Stomach (tissue), 9 donors: ENCODE data around the gene HERPUD1. TPM values are rescaled to one million over a fixed set of nuclear protein-coding genes. Genes with fewer than 3 reads are reported as not detected.

Source experiments
- DNase-seq, 2 donors: peaks; one replicate each; pipeline versions ENCODE4 v3.0.0 to v3.0.0-alpha.2; 2013 to 2019
- H3K27ac ChIP-seq, 5 donors: fragments of 200-600 bp in 4 of 5; sonication (generic) in 4 of 5; one replicate each; pipeline ENCODE4 v1.5.1; 2013 to 2019; ENCODE audit warnings: mild to moderate bottlenecking in 1 of 5, moderate library complexity in 1 of 5
- H3K27me3 ChIP-seq, 3 donors: fragments of 200-600 bp; sonication (generic); one replicate each; pipeline ENCODE4 v1.5.1; 2017 to 2019; ENCODE audit warnings: mixed run types in 1 of 3
- H3K36me3 ChIP-seq, 4 donors: fragments of 200-600 bp; sonication (generic); 1 replicate in 3 of 4; 2 replicates in 1 of 4; pipeline ENCODE4 v1.5.1; 2016 to 2019
- H3K4me1 ChIP-seq, 4 donors: fragments of 200-600 bp; sonication (generic); one replicate each; pipeline ENCODE4 v1.5.1; 2016 to 2019
- H3K4me3 ChIP-seq, 4 donors: fragments of 200-600 bp; sonication (generic) in 3 of 4; one replicate each; pipeline ENCODE4 v1.5.1; 2016 to 2019; ENCODE audit warnings: mild to moderate bottlenecking in 1 of 4
- H3K9me3 ChIP-seq, 4 donors: fragments of 200-600 bp; sonication (generic); one replicate each; pipeline ENCODE4 v1.5.1; 2016 to 2019
- CTCF ChIP-seq, 7 experiments: fragments of 450-650 bp in 4 of 7; fragments of 200-600 bp in 3 of 7; sonication (generic) in 3 of 7; IDR thresholded peaks; one replicate each; pipeline ENCODE4 v1.5.1; 2016 to 2019; ENCODE audit warnings: antibody characterized with exemption in 7 of 7, control low read depth in 2 of 7, mild to moderate bottlenecking in 1 of 7
- EP300 ChIP-seq: sonication (generic); formaldehyde crosslinking; IDR thresholded peaks from one replicate; pipeline ENCODE4 v1.6.1; 2017; ENCODE audit warnings: antibody characterized with exemption
- POLR2A ChIP-seq, 4 donors: fragments of 450-650 bp; IDR thresholded peaks; one replicate each; pipeline ENCODE4 v1.6.1; 2016; ENCODE audit warnings: antibody characterized with exemption in 4 of 4, control low read depth in 2 of 4, mild to moderate bottlenecking in 1 of 4, moderate library complexity in 1 of 4
- POLR2AphosphoS5 ChIP-seq, 3 donors: sonication (generic); formaldehyde crosslinking; IDR thresholded peaks; one replicate each; pipeline ENCODE4 v1.6.1; 2016; ENCODE audit warnings: antibody characterized with exemption in 3 of 3
- WGBS, 5 donors: extraction: QIAGEN DNeasy Blood & Tissue Kit in 3 of 5; methylation state at CpG; one replicate each; pipeline versions ENCODE4 v1.1.5 to v1.1.7; 2013 to 2018; 5-methylcytosine and 5-hydroxymethylcytosine counted together
- intact Hi-C: fragments of 100-400 bp; cut with DNase I; formaldehyde crosslinking; loops from one replicate; pipeline ENCODE4 v1.15.1; 2023; ENCODE audit warnings: low total_unique reads
- polyA plus RNA-seq, 3 donors: library from polyadenylated mRNA; stranded (reverse); fragments of 200-250 nt; gene quantifications; one replicate each; pipeline ENCODE4 v1.2.3, GENCODE V29; 2013
- total RNA-seq, 5 donors: library from RNA; depleted of rRNA; stranded (reverse); fragments of >200 nt; gene quantifications; one replicate each; pipeline versions ENCODE4 v1.1.0 to v1.2.3, GENCODE V29; 2014 to 2016
- donor health status: healthy with polysubstance abuse.
- donor health status: Bipolar disorder and iron deficiency.
- donor health status: healthy.

The HERPUD1 gene
- total and polyA plus RNA-seq, 8 donors: 2.6 to 329 (median 74.7) TPM

GRCh38 chr16:56983211-56983751 lies 51.3 kb downstream of the HERPUD1 start:
- intact Hi-C loops: no loop called here
- Histone ChIP-seq H3K27me3 (no peaks in the 10 kb centered on the region), H3K36me3 (no peaks in the 10 kb centered on the region), H3K9me3 (no peaks in the 10 kb centered on the region), H3K27ac (peak overlapping the region in 2 of 5 donors; percentile 14 to 54), H3K4me1 (peaks cover 0 to 43% (median 29%) of the 10 kb centered on the region in 4 donors), H3K4me3 (no peak overlapping the region)
- TF ChIP-seq POLR2A (IDR thresholded peaks at IDR 0.05) (no peak), EP300 (no peak), POLR2AphosphoS5 (IDR thresholded peaks at IDR 0.05) (peak in 1 of 3 donors; percentile 8), CTCF (IDR thresholded peaks at IDR 0.05) (no peak)
- peak; percentile 55 to 74 for DNase-seq
- WGBS, 5 donors: 51 to 65% (median 59%) methylated on average over 9 of the region's 9 CpGs

- peak overlapping the region in 2 of 5 donors; percentile 49 to 91 for H3K27ac ChIP-seq
- no peak for DNase-seq
Observed at GRCh38 chr16:56984639-56985038, 52.7 kb downstream of the HERPUD1 start.

GRCh38 chr16:56985288-56985961 lies 53.5 kb downstream of the HERPUD1 start:
- WGBS, 5 donors: 66 to 93% (median 79%) methylated on average over 3 to 7 of the region's 7 CpGs
- H3K9me3 ChIP-seq: no peaks in the 10 kb centered on the region
- intact Hi-C loops: no loop called here
- H3K4me1 ChIP-seq: peaks cover 7 to 58% (median 41%) of the 10 kb centered on the region in 4 donors
- peak overlapping the region in 4 of 5 donors; percentile 7 to 91 (median 52) for H3K27ac ChIP-seq
- H3K4me3 ChIP-seq: no peak overlapping the region
- TF ChIP-seq CTCF (IDR thresholded peaks at IDR 0.05) (no peak), POLR2AphosphoS5 (IDR thresholded peaks at IDR 0.05) (no peak), POLR2A (IDR thresholded peaks at IDR 0.05) (no peak), EP300 (no peak)
- H3K27me3 ChIP-seq: no peaks in the 10 kb centered on the region
- no peaks in the 10 kb centered on the region for H3K36me3 ChIP-seq
- peak; percentile 57 to 59 for DNase-seq

More at GRCh38 chr16:56984639-56985038, 52.7 kb downstream of the HERPUD1 start:
- no peaks in the 10 kb centered on the region for H3K27me3 ChIP-seq
- no peaks in the 10 kb centered on the region for H3K36me3 ChIP-seq
- 81 to 91% (median 87%) methylated on average over 6 of the region's 6 CpGs for WGBS, 5 donors
- no peak overlapping the region for H3K4me3 ChIP-seq
- TF ChIP-seq CTCF (IDR thresholded peaks at IDR 0.05) (no peak), POLR2A (IDR thresholded peaks at IDR 0.05) (no peak), POLR2AphosphoS5 (IDR thresholded peaks at IDR 0.05) (no peak), EP300 (no peak)
- intact Hi-C loops: no loop called here
- peaks cover 7 to 52% (median 36%) of the 10 kb centered on the region in 4 donors for H3K4me1 ChIP-seq
- H3K9me3 ChIP-seq: no peaks in the 10 kb centered on the region

- DNase-seq: no peak
- intact Hi-C loops: no loop called here
- peak overlapping the region in 4 of 5 donors; percentile 7 to 91 (median 52) for H3K27ac ChIP-seq
Observed at GRCh38 chr16:56985962-56986360, 54.0 kb downstream of the HERPUD1 start.

More at GRCh38 chr16:56985962-56986360, 54.0 kb downstream of the HERPUD1 start:
- Histone ChIP-seq H3K4me1 (peaks cover 7 to 63% (median 46%) of the 10 kb centered on the region in 4 donors), H3K27me3 (no peaks in the 10 kb centered on the region), H3K9me3 (no peaks in the 10 kb centered on the region), H3K4me3 (no peak overlapping the region), H3K36me3 (no peaks in the 10 kb centered on the region)
- TF ChIP-seq POLR2AphosphoS5 (IDR thresholded peaks at IDR 0.05) (no peak), POLR2A (IDR thresholded peaks at IDR 0.05) (no peak)
- whole genome bisulfite sequencing, 5 donors: 64 to 85% (median 77%) methylated on average over 2 of the region's 2 CpGs
